Measurements from ENCODE around the gene PCSK5. TPM values are rescaled to one million over a fixed set of nuclear protein-coding genes. Genes with fewer than 3 reads are reported as not detected.

PCSK5 gene
- total RNA-seq, 6 experiments from 2014 or later, result 1.4 to 5.8 (median 3.5) TPM

GRCh38 chr9:76136986-76137385 is 246.5 kb downstream of the PCSK5 start:
- TF ChIP-seq POLR2A (IDR thresholded peaks at IDR 0.05) (no peak), CTCF (IDR thresholded peaks at IDR 0.05) (no peak)
- intact Hi-C loops (cut with DNase I), result no loop called here
- Histone ChIP-seq H3K4me1 (no peaks in the 10 kb centered on the region), H3K4me3 (no peak overlapping the region), H3K27me3 (no peaks in the 10 kb centered on the region), H3K9me3 (no peaks in the 10 kb centered on the region), H3K27ac (no peak overlapping the region), H3K36me3 (no peaks in the 10 kb centered on the region)
- ATAC-seq (peak in 1 of 4 donors; percentile 45), DNase-seq (no peak)
- 25% methylated on average over 1 of the region's 1 CpG for WGBS (ENCODE audit: insufficient coverage, low coverage, low lambda C conversion rate, missing lambda C conversion rate)

- Histone ChIP-seq H3K27me3 (no peaks in the 10 kb centered on the region), H3K4me1 (no peaks in the 10 kb centered on the region), H3K4me3 (no peak overlapping the region), H3K9me3 (no peaks in the 10 kb centered on the region), H3K36me3 (no peaks in the 10 kb centered on the region), H3K27ac (no peak overlapping the region)
- DNase-seq (no peak), ATAC-seq (no peak)
- TF ChIP-seq POLR2A (IDR thresholded peaks at IDR 0.05), result no peak
- no peak for TF ChIP-seq CTCF (IDR thresholded peaks at IDR 0.05)
- 76% methylated on average over 5 of the region's 5 CpGs for WGBS (ENCODE audit: insufficient coverage, low coverage, low lambda C conversion rate, missing lambda C conversion rate)
- intact Hi-C loops (cut with DNase I), result no loop called here
These were observed 247.5 kb downstream of the PCSK5 start for GRCh38 chr9:76137931-76138330.

GRCh38 chr9:76138360-76138759 is 247.9 kb downstream of the PCSK5 start:
- no peaks in the 10 kb centered on the region for H3K4me1 ChIP-seq
- DNase-seq (no peak), ATAC-seq (no peak)
- 57% methylated on average over 4 of the region's 4 CpGs for WGBS (ENCODE audit: insufficient coverage, low coverage, low lambda C conversion rate, missing lambda C conversion rate)
- no peak overlapping the region for H3K27ac ChIP-seq
- intact Hi-C loops (cut with DNase I), result no loop called here
- TF ChIP-seq CTCF (IDR thresholded peaks at IDR 0.05) (no peak), POLR2A (IDR thresholded peaks at IDR 0.05) (no peak)
- H3K27me3 ChIP-seq, result no peaks in the 10 kb centered on the region
- no peaks in the 10 kb centered on the region for H3K9me3 ChIP-seq
- no peak overlapping the region for H3K4me3 ChIP-seq
- no peaks in the 10 kb centered on the region for H3K36me3 ChIP-seq

- no peak for ATAC-seq
- H3K9me3 ChIP-seq, result no peaks in the 10 kb centered on the region
- H3K27ac ChIP-seq, result no peak overlapping the region
- H3K4me1 ChIP-seq, result no peaks in the 10 kb centered on the region
- no peaks in the 10 kb centered on the region for H3K36me3 ChIP-seq
- no peaks in the 10 kb centered on the region for H3K27me3 ChIP-seq
- no peak overlapping the region for H3K4me3 ChIP-seq
- WGBS (ENCODE audit: insufficient coverage, low coverage, low lambda C conversion rate, missing lambda C conversion rate), result 66% methylated on average over 5 of the region's 5 CpGs
- no peak for TF ChIP-seq CTCF (IDR thresholded peaks at IDR 0.05)
- TF ChIP-seq POLR2A (IDR thresholded peaks at IDR 0.05), result no peak
- intact Hi-C loops (cut with DNase I), result no loop called here
- DNase-seq, result no peak
These were observed 253.4 kb downstream of the PCSK5 start for GRCh38 chr9:76143834-76144233.

GRCh38 chr9:76150013-76150412 is 259.5 kb downstream of the PCSK5 start:
- H3K4me1 ChIP-seq, result peaks cover 0 to 7% (median 0%) of the 10 kb centered on the region in 4 donors
- intact Hi-C loops (cut with DNase I), result no loop called here
- TF ChIP-seq CTCF (IDR thresholded peaks at IDR 0.05) (no peak), POLR2A (IDR thresholded peaks at IDR 0.05) (no peak)
- DNase-seq, result no peak
- no peaks in the 10 kb centered on the region for H3K9me3 ChIP-seq
- no peaks in the 10 kb centered on the region for H3K27me3 ChIP-seq
- 88% methylated on average over 5 of the region's 6 CpGs for WGBS (ENCODE audit: insufficient coverage, low coverage, low lambda C conversion rate, missing lambda C conversion rate)
- H3K36me3 ChIP-seq, result no peaks in the 10 kb centered on the region
- no peak overlapping the region for H3K27ac ChIP-seq
- ATAC-seq, result no peak
- H3K4me3 ChIP-seq, result no peak overlapping the region

Data from right lobe of liver (tissue), 6 donors.